DOHH2 (cell line): ENCODE measurements around the gene IGFBP3.
A peak's percentile ranks its signal among the peaks of the same experiment; 100 is the strongest.

Source experiments
- CTCF ChIP-seq: fragments of 200-600 bp; sonication (generic); IDR thresholded peaks from one replicate; pipeline ENCODE4 v1.5.1; 2014; ENCODE audit warnings: antibody characterized with exemption, mild to moderate bottlenecking, low read depth, low read length; ENCODE audit not compliant: poor library complexity, severe bottlenecking
- EZH2phosphoT487 ChIP-seq: fragments of 200-600 bp; sonication (generic); IDR thresholded peaks from 2 replicates; pipeline ENCODE4 v1.6.1; 2017; ENCODE audit warnings: borderline replicate concordance, mild to moderate bottlenecking, antibody characterized with exemption, low read length, moderate library complexity, mixed read lengths

- TF ChIP-seq CTCF (peak; percentile 72), EZH2phosphoT487 (no peak)
Measured at GRCh38 chr7:45872116-45873034, 48.7 kb downstream of the IGFBP3 start.
